HEK293 (cell line): ENCODE data around the gene PCDH9.

Experiments used
- CTCF ChIP-seq: fragments of 450-650 bp; formaldehyde crosslinking; IDR thresholded peaks from 2 replicates; pipeline ENCODE4 v1.5.1; 2016; ENCODE audit warnings: missing biosample characterization, missing genetic modification characterization
- ELK4 ChIP-seq: IDR thresholded peaks from 2 replicates; pipeline ENCODE4 v1.6.1; 2011; ENCODE audit warnings: mild to moderate bottlenecking, low read depth, low read length, borderline replicate concordance
- KLF17 ChIP-seq: fragments of 450-650 bp; formaldehyde crosslinking; IDR thresholded peaks from 2 replicates; pipeline ENCODE4 v1.5.1; 2016; ENCODE audit warnings: missing biosample characterization, missing genetic modification characterization
- RBAK ChIP-seq: fragments of 450-650 bp; formaldehyde crosslinking; IDR thresholded peaks from 2 replicates; pipeline ENCODE4 v1.5.1; 2016; ENCODE audit warnings: missing biosample characterization, missing genetic modification characterization
- REST ChIP-seq: fragments of 450-650 bp; formaldehyde crosslinking; IDR thresholded peaks from 2 replicates; pipeline ENCODE4 v1.5.1; 2016; ENCODE audit warnings: missing biosample characterization, missing genetic modification characterization
- SALL2 ChIP-seq: fragments of 450-650 bp; formaldehyde crosslinking; IDR thresholded peaks from 2 replicates; pipeline ENCODE4 v1.5.0; 2017; ENCODE audit warnings: missing biosample characterization, mild to moderate bottlenecking, missing genetic modification characterization, borderline replicate concordance
- SP7 ChIP-seq: fragments of 450-650 bp; formaldehyde crosslinking; IDR thresholded peaks from 2 replicates; pipeline ENCODE4 v1.5.1; 2016; ENCODE audit warnings: missing biosample characterization, missing genetic modification characterization
- YY2 ChIP-seq: fragments of 450-650 bp; formaldehyde crosslinking; IDR thresholded peaks from 2 replicates; pipeline ENCODE4 v1.5.1; 2016; ENCODE audit warnings: missing biosample characterization, missing genetic modification characterization
- ZNF146 ChIP-seq: fragments of 450-650 bp; formaldehyde crosslinking; IDR thresholded peaks from 2 replicates; pipeline ENCODE4 v1.5.1; 2016; ENCODE audit warnings: missing biosample characterization, missing genetic modification characterization
- ZNF184 ChIP-seq: fragments of 450-650 bp; IDR thresholded peaks from 2 replicates; pipeline ENCODE4 v1.5.1; 2018; ENCODE audit warnings: missing biosample characterization, mild to moderate bottlenecking, missing genetic modification characterization
- ZNF266 ChIP-seq: fragments of 450-650 bp; formaldehyde crosslinking; IDR thresholded peaks from 2 replicates; pipeline ENCODE4 v1.5.1; 2016; ENCODE audit warnings: missing biosample characterization, missing genetic modification characterization, low read depth
- ZNF354C ChIP-seq: fragments of 450-650 bp; formaldehyde crosslinking; IDR thresholded peaks from 2 replicates; pipeline ENCODE4 v1.5.1; 2016; ENCODE audit warnings: missing biosample characterization, missing genetic modification characterization, low read depth, borderline replicate concordance
- ZNF654 ChIP-seq: fragments of 450-650 bp; formaldehyde crosslinking; IDR thresholded peaks from 2 replicates; pipeline ENCODE4 v1.5.1; 2016; ENCODE audit warnings: low read depth, missing biosample characterization, missing genetic modification characterization

- TF ChIP-seq CTCF (tag by site-specific recombination) (no peak), SALL2 (tag by site-specific recombination) (no peak), KLF17 (tag by site-specific recombination) (no peak), YY2 (tag by site-specific recombination) (no peak), ELK4 (no peak), ZNF184 (tag by site-specific recombination) (no peak), ZNF266 (no peak), ZNF146 (tag by site-specific recombination) (no peak), RBAK (tag by site-specific recombination) (no peak), ZNF354C (tag by site-specific recombination) (no peak), REST (no peak), ZNF654 (no peak), SP7 (no peak)
Measured at GRCh38 chr13:66829803-66830202, 400.3 kb downstream of the PCDH9 start.
